GM18526 (cell line): ENCODE data around the gene AMHR2.

Experiments used
- POLR2A ChIP-seq: IDR thresholded peaks from 3 replicates; pipeline ENCODE4 v1.6.1; 2011; ENCODE audit not compliant: insufficient read length; ENCODE audit errors: extremely low read depth

AMHR2 gene

GRCh38 chr12:53467880-53468279 is 44.2 kb downstream of the AMHR2 start:
- no peak for TF ChIP-seq POLR2A

GRCh38 chr12:53468282-53468681 is 44.6 kb downstream of the AMHR2 start:
- no peak for TF ChIP-seq POLR2A

- no peak for TF ChIP-seq POLR2A
Measured at GRCh38 chr12:53472056-53472582, 48.5 kb downstream of the AMHR2 start.

- TF ChIP-seq POLR2A = no peak
Measured at GRCh38 chr12:53474077-53474476, 50.4 kb downstream of the AMHR2 start.

- TF ChIP-seq POLR2A = no peak
Measured at GRCh38 chr12:53474819-53475218, 51.2 kb downstream of the AMHR2 start.

- no peak for TF ChIP-seq POLR2A
Measured at GRCh38 chr12:53476769-53477209, 53.1 kb downstream of the AMHR2 start.

GRCh38 chr12:53478865-53479264 is 55.2 kb downstream of the AMHR2 start:
- no peak for TF ChIP-seq POLR2A

GRCh38 chr12:53479331-53479730 is 55.7 kb downstream of the AMHR2 start:
- no peak for TF ChIP-seq POLR2A

- no peak for TF ChIP-seq POLR2A
Measured at GRCh38 chr12:53480491-53481442, 57.1 kb downstream of the AMHR2 start.
